Activated CD4-positive, CD25-positive, alpha-beta regulatory T cell treated with anti-CD3 and anti-CD28 coated beads, Interleukin-2, amount 50 U/mL, for 72 hours (primary cell): ENCODE measurements around the gene PRKAG2.

Experiments
- DNase-seq: peaks from one replicate; pipeline ENCODE4 v3.0.0; 2021

Gene PRKAG2

GRCh38 chr7:151900591-151900985, 23.7 kb upstream of the PRKAG2 start:
- no peak for DNase-seq

GRCh38 chr7:151899513-151900360, 22.8 kb upstream of the PRKAG2 start:
- no peak for DNase-seq

DNA sequence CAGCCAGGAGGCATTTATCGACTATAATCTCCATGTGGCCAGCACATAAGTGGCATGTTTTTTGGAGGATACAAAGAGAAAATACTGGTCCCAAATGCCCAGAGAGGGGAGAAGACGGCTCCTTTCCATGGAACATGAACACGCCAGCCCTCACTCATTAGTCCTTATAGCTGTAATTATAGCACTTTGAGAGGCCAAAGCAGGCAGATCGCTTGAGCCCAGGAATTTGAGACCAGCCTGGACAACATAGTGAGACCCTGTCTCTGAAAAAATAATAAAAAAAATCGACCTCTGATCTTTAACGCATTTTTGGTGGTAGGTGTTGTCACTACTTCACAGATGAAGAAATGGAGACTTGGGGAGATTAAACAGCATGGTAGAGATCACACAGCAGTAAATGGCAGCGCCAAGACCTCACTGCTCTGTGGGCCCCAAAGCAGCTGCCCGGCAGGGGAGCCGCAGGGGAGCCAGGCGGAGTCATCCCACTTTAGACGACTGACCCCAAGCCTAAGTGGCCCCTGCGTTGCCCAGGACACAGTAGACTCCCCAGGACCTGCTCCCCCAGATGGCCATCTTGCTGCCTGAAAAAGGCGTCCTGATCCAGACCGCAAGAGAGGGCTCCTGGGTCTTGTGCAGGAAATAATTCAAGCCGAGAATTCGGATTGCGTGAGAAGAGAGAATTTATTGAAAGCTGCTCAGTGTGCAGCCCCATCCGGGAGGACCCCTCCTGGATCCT, 21.2 kb upstream of the PRKAG2 start:
- DNase-seq, result no peak

- DNase-seq, result no peak
These were observed 20.3 kb upstream of the PRKAG2 start for GRCh38 chr7:151897161-151897731.

GRCh38 chr7:151896486-151896885, 19.6 kb upstream of the PRKAG2 start:
- no peak for DNase-seq

DNA sequence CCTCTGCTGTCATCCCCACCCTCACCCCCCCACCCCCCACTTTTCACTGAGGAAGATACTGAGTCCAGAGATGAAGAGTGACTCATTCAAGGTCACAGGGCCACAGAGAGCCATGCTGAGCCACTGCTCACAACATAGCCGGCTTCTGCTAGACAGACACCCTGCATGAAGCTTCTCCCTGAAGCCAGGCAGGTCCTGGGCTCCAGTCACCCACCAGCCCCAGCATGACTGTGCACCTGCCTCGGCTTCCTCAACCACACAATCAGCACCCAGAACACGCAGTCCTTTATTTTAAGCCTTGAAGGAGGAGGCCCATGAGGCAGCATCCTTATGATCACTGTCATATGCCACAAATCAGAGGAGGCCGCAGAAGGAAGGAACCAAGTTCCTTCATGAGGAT, 19.2 kb upstream of the PRKAG2 start:
- no peak for DNase-seq

DNA sequence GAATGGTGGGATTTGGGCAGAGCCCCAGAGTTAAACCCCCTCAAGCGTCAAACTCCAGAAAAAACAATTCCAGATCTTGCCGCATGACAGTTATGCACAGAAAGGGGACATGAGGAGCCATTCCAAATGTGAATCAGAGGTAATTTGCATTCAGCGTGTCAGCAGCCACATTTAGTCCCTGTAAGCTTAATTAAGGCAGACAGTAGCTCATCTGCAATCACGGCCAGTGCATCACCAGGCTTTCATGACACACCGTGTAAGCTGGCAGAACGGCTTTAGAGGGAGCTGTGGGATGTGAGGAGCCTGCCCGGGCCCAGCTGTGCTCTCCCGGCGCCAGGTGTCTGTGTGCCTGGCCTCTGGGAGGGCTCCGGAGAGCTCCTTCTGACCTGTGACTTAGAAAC, 18.7 kb upstream of the PRKAG2 start:
- DNase-seq, result no peak

- no peak for DNase-seq
These were observed 18.2 kb upstream of the PRKAG2 start for GRCh38 chr7:151895008-151895630.

GRCh38 chr7:151894111-151895007, 17.4 kb upstream of the PRKAG2 start:
- no peak for DNase-seq

DNA sequence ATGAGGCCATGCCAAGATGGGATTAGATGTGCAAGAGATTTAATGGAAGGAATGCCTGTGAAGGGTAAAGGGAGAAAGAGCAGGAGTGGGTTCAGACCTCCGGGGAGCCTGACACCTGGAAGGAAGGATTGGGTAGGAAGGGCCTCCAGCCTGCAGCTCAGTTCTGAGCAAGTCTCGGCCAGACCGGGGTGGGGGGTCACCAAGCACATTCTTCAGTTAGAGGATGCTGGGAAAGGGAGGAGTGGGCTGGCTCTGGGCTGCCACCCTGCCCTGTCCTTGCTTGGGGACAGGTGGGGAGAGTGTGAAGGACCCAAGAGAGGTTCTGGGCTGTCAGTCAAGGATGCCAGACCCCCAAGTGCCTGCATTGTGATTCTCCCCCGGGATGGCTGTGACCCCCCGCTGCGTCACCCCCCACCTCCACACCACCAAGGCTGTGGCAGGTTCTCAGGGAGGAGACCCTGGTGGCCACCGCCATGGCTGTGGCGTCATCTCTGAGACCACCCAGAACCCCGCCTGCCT, 16.5 kb upstream of the PRKAG2 start:
- DNase-seq, result no peak

- DNase-seq, result no peak
These were observed 14.8 kb upstream of the PRKAG2 start for GRCh38 chr7:151891753-151892152.

DNA sequence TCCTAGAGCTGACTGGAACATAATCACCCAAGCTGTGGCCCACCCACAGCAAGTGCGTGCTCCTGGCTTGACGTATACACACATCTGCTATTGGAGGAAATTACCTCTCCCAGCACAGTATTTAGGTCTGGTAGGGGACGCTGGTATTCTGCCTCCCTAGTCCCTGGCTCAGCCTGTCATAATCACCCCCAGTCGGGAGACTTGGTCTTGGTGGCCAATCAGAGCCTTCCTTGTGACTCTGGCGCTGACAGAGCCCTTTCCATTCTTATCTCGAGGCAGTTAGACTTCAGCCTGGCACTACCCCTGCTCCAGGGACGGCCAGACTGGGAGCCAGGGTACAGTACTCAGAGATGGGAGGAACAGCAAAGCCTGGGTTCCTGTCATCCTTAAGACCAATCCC, 14.3 kb upstream of the PRKAG2 start:
- no peak for DNase-seq

DNA sequence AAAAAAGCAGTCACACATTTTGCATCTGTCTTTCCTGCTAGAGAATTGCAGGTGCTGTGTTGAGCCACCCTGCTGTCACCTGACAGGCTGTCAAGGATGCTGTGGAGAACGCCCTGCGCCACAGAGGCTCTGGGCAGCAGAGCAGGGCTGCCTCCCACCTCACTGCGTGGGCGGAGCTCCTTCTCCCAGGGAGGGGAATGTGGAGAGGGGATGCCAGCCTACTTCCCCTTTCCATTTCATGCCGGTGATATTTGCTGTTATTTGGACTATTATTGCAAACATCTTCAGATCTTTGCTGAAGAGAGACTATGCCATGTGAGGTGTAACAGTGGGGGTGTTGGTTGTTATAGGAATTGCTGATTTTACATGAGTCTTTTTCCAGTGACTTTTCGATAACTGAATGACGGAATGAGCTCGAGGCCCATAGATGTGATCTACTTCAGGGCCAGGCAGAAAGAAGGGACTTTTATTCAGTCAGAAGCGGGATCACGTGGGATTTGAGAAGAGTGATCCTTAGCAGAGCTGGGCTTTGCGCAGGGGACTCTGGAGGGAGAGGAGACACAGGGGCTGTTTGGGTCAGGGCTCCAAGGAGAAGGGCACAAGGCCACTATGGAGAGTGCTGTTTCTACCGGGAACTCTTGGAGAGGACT, 13.6 kb upstream of the PRKAG2 start:
- no peak for DNase-seq

DNA sequence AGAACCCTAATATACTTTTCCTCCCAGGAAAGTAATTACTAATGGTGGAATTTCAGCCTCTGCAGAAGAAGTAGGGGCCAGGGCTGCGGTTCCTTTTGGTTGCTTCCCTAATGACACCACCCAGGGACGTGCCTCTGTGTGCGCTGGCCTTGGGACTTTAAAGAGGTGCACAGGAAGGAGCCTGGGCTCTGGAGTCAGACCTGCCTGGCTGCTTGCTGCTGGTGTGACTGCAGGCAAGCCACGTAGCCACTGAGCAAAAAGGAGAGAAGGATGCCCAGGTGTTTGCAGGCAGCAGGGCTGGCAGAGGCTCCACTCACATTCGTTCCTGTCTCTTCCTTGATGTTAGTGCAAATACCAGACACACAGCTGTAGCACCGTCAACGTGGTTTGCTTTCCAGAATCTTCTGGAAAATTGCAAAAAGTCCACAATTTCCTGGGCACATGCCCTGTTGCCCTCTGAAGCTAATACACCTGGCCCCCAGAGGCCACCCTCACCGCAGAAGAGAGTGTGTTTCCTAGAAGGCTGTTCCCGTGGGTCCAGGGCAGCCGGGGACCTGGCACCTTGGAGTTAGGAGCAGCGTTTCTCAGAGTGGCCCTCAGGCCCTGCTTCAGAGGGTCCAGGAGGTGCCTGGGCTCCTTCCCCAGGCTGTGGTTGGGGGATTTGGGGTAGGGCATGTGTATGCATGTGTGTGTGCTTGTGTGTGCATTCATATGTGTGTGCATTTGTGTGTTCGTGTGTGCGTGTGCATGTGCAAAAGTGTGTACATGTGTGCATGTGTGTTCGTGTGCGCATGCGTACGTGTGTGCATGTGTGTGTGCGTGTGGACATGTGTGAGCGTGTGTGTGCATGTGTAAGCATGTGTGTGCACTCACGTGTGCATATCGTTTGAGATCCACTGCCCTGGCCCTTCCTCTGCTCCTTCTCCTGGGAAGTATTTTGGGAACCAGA, 12.8 kb upstream of the PRKAG2 start:
- DNase-seq, result no peak

DNA sequence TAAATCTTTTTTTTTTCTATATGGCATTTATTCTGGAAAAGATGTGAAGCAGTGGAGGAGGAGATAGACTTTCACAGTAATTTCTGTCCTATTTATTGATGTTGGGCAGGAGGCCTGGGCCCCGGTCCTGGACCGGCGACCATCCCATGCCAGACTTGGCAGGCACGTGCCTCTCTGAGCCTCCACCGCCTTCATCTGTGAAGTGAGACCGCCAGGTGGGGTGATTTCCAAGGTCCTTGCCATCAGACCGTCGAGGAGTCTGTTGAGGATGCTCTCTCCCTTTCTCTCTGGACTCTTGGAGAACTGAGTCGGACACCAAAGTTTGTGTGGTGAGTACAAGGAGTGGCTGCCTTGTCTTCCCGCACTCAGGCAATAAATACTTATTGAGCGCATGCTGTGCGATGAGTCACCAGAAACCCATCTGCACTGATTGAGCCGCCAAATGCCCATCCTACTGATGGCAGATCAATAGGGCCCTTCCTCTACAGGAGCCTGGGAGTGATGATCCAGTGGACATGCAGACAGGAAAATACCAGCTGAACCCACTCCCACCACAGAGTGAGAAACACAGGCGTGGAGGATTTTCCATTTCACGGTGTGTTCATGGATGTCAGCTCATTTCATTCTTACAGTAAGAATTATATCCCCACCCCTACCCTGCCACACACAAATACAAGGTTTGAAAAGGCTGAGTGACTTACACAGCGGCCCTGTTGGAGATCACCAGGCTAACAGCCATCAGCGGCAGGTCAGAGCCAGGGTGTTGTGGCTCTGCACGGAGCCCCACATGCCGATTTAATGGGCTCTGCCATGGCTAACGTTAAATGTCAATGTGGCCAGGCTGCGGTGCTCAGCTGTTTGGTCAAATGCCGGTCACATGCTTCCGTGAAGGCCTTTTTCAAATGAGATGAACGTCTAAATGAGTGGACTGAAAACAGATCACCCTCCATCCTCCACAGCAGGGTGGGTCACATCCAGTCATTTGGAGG, 11.5 kb upstream of the PRKAG2 start:
- DNase-seq, result no peak

- DNase-seq, result no peak
These were observed 9.9 kb upstream of the PRKAG2 start for GRCh38 chr7:151886783-151887182.

DNA sequence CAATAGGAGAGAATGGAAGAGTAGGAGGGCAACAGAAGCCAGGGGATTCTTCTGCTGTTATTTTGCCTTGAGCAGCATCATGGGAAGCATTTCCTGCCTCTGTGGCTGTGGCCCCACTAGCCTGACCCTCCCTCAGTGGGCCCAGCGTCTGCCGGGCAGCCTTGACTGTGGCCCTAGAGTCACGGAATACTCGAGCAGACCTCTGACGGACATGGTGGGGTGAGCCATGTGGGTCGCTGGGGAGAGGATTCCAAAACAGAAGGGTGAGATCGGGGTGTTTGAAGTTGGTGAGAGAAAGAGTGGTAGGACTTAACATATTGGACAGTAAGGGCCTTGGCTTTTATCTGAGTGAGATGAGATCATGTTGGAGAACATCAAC, 8.3 kb upstream of the PRKAG2 start:
- no peak for DNase-seq

DNA sequence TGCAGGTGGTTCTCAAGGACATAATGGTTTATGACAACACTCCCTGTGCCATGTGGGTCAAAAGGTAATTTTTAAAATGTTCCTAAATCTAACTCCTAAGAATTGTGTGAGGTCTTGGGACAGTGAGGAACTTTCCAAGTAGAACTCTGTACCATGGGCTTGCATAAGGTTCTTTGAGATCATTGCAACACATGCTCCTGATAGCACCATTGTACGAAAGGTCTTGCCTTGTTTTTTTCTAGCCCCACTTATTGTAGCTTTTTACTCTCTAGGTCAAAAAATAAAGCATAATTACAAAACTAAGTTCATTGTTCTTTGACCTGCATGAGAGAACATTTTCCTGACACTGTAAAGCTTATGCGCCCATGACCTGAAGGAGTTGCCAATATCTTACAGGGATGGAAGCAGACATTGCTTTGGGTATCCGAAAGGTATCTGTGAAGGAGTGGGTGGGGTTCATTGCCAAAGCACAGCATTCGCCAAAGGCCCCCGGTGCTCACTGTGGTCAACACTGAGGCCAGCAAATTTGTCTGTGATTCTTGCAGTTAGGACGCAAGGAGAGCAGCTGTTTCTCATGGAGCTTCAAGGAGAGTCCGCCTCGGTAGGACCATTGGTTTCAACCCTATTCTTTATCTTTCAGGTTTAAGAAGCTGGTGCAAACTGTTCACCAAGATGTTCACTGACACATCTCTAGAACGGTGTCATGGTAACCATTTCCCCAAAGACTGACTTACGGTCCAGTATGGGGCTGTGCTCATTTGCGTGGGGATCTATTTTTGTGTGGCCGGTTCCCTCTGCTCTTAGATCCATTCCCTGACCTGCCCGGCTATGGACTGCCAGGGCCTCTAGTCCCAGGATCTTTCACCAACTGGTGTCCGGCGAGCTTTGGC, 7.6 kb upstream of the PRKAG2 start:
- no peak for DNase-seq
